Breast epithelium (tissue), 3 donors: ENCODE results near the gene ELMO3.

Experiments
- CTCF ChIP-seq, 3 donors: fragments of 450-650 bp; IDR thresholded peaks; one replicate each; pipeline ENCODE4 v1.5.1; 2016 to 2017; ENCODE audit warnings: antibody characterized with exemption in 3 of 3, mild to moderate bottlenecking in 3 of 3, moderate library complexity in 3 of 3
- POLR2A ChIP-seq: fragments of 450-650 bp; IDR thresholded peaks from one replicate; pipeline ENCODE4 v1.6.1; 2016; ENCODE audit warnings: antibody characterized with exemption, mild to moderate bottlenecking, moderate library complexity

GRCh38 chr16:67179421-67180080 lies 19.4 kb upstream of the ELMO3 start:
- TF ChIP-seq CTCF (IDR thresholded peaks at IDR 0.05) (no peak), POLR2A (no peak)
